Bronchial epithelial cell (primary cell): ENCODE data around the gene SPAG16. TPM values are rescaled to one million over a fixed set of nuclear protein-coding genes. Genes with fewer than 3 reads are reported as not detected.
"Not testable (repeated sequence)": the region's sequence is repeated elsewhere in the genome, so short reads cannot be mapped to it uniquely, and the experiment has no call there.

Source experiments
- DNase-seq: peaks from one replicate; pipeline ENCODE4 v3.0.0-alpha.2; 2010; ENCODE audit warnings: low read depth
- FAIRE-seq: peaks from 2 replicates; lab custom pipeline; 2011; peaks lifted over from hg19 to GRCh38; lab: Jason Lieb, UNC
- H3K27me3 ChIP-seq: 2 replicates; pipeline ENCODE4 v1.5.1; 2011; ENCODE audit warnings: low read length; ENCODE audit not compliant: control insufficient read depth, insufficient read depth
- H3K36me3 ChIP-seq: 2 replicates; pipeline ENCODE4 v1.5.1; 2011; ENCODE audit warnings: low read length; ENCODE audit not compliant: control insufficient read depth, insufficient read depth
- H3K4me3 ChIP-seq: 2 replicates; pipeline ENCODE4 v1.5.1; 2011; ENCODE audit warnings: mild to moderate bottlenecking, low read depth, low read length, control low read depth
- total RNA-seq: library from RNA; depleted of rRNA; stranded (reverse); fragments of >200 nt; gene quantifications from 2 replicates; pipeline ENCODE4 v1.2.1, GENCODE V29; 2014
- TF ChIP-seq, protein P1 (sequence below): IDR thresholded peaks from 2 replicates; pipeline ENCODE4 v1.5.1; 2011; ENCODE audit warnings: mild to moderate bottlenecking, moderate library complexity, low read length, control low read depth, inconsistent platforms; ENCODE audit not compliant: insufficient read depth, severe bottlenecking

SPAG16 gene
- total RNA-seq, 1 donor from 2014 or later: 10.8 TPM

DNA sequence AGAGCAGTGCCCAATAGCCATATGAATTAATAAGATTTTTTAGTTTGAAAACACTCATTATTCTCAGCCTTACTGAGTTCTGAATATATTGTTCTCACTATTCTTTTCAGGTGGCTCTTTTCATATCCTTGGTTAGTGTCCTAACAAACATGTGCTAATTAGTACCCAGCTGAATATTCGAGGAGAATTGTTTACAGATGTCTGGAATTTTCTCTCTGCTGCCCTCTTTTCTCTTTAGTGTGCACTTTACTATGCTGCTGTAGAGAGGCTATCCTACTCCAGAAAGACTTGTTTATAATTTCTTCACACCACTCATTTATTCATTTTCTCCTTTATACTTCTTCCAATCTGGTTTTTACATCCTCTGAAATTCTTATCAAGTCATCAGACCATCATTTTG, 405.3 kb downstream of the SPAG16 start:
- no peaks in the 10 kb centered on the region for H3K36me3 ChIP-seq
- no peak overlapping the region for H3K4me3 ChIP-seq
- TF ChIP-seq, protein P1, sequence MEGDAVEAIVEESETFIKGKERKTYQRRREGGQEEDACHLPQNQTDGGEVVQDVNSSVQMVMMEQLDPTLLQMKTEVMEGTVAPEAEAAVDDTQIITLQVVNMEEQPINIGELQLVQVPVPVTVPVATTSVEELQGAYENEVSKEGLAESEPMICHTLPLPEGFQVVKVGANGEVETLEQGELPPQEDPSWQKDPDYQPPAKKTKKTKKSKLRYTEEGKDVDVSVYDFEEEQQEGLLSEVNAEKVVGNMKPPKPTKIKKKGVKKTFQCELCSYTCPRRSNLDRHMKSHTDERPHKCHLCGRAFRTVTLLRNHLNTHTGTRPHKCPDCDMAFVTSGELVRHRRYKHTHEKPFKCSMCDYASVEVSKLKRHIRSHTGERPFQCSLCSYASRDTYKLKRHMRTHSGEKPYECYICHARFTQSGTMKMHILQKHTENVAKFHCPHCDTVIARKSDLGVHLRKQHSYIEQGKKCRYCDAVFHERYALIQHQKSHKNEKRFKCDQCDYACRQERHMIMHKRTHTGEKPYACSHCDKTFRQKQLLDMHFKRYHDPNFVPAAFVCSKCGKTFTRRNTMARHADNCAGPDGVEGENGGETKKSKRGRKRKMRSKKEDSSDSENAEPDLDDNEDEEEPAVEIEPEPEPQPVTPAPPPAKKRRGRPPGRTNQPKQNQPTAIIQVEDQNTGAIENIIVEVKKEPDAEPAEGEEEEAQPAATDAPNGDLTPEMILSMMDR: no peak
- no peak for DNase-seq
- no peak for FAIRE-seq
- H3K27me3 ChIP-seq: no peaks in the 10 kb centered on the region

DNA sequence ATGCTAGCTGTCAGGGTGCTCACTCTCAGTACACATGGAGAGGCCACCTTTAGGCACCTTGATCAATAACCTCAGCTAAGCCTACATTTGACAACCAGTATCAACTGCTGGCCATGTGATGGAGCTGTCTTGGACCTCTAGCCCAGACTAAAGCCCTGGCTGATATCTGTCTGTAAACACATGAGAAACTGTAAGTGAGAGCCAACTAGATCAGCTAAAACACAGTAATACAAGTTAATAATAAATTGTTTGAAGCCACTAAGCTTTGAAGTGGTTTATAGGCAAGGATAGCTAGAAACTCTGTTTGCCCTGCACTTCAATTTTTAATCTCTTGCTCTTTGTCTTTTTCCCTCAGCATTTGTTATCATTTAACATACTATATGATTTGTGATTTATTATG, 407.1 kb downstream of the SPAG16 start:
- no peaks in the 10 kb centered on the region for H3K27me3 ChIP-seq
- no peaks in the 10 kb centered on the region for H3K36me3 ChIP-seq
- TF ChIP-seq, protein P1: no peak
- DNase-seq (no peak), FAIRE-seq (no peak)
- H3K4me3 ChIP-seq: no peak overlapping the region

DNA sequence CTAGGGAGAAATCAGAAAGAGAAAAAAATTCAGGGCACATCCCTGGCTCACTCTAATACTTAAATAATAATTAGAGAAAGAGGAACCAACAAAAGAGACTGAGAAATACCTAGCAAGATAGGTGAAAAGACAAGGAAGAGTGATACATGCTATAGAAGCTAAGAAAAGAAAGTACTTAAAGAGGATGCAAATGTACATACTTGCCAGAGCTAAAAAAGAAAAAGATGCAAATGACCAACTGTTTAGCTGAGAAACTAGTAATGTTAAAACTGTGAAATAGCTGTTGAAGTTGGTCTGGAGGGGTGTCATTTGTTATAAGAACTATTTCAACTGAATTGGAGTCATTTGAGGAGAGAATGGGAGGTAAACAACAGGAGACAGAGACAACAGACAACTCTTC, 412.2 kb downstream of the SPAG16 start:
- no peaks in the 10 kb centered on the region for H3K36me3 ChIP-seq
- DNase-seq: no peak
- no peak for FAIRE-seq

DNA sequence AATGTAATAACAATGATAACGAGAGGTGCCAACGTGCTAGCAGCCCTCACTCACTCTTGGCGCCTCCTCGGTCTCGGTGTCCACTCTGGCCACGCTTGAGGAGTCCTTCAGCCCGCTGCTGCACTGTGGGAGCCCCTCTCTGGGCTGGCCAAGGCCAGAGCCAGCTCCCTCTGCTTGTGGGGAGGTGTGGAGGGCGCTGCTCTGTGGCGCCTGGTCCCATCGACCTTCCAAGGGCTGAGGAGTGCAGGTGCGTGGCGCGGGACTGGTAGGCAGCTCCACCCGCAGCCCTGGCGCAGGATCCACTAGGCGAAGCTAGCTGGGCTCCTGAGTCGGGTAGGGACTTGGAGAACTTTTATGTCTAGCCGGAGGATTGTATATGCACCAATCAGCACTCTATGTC, 417.1 kb downstream of the SPAG16 start:
- not testable (repeated sequence) for FAIRE-seq, H3K36me3 ChIP-seq, H3K27me3 ChIP-seq, H3K4me3 ChIP-seq, DNase-seq

More for the DNA sequence above, 412.2 kb downstream of the SPAG16 start:
- Histone ChIP-seq H3K4me3 (no peak overlapping the region), H3K27me3 (no peaks in the 10 kb centered on the region)
- TF ChIP-seq, protein P1: no peak

DNA sequence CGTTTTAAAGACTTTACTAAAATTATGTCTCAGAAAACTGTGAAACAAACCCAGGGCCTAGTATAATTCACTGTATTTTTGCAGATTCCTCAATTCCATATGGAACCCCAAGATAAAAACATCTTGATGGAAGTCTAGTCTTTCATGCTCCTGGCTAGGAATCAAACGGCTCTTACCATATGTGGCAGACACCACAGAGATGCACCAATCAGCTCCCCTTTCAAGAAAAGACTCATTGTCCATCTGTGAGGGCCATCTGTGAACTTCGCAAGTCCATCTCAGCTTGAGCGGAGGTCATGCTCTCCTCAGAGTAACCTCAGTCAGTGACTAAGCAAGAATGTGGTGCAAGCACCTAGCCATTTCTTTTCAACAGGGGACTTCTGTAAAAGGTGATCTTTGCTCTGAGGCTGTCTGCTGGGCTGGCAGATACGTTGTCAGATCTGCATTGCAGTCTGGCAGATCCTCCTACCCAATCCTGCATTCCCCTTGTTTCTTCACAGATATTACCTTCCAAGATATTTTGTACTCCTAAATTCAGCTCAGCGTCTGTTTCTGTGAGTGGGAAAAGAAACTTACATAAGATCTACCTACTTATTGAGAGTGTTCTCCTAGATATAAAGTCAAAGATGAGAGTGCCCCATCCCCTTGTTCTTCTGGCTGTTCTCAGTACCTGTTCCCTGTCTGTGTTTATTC, 419.3 kb downstream of the SPAG16 start:
- H3K4me3 ChIP-seq: no peak overlapping the region
- TF ChIP-seq, protein P1: no peak
- H3K36me3 ChIP-seq: no peaks in the 10 kb centered on the region
- FAIRE-seq (no peak), DNase-seq (no peak)
- H3K27me3 ChIP-seq: no peaks in the 10 kb centered on the region

DNA sequence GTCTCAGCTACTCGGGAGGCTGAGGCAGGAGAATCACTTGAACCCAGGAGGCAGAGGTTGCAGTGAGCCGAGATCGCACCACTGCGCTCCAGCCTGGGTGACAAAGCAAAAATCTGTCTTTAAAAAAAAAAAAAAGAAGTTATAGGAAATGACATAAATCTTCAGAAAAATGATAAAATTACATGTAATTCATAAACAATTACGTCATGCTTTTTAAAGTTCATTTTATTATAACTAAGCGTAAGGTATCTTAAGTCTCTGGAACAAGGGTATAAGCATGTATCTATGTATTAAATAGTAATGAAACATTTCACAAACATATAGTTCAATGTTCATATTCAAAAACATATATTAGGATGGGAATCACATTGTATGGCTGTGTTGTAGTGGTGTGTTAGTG, 425.9 kb downstream of the SPAG16 start:
- no peak for FAIRE-seq
- Histone ChIP-seq H3K4me3 (no peak overlapping the region), H3K27me3 (no peaks in the 10 kb centered on the region), H3K36me3 (no peaks in the 10 kb centered on the region)
- TF ChIP-seq, protein P1: no peak
- DNase-seq: no peak

DNA sequence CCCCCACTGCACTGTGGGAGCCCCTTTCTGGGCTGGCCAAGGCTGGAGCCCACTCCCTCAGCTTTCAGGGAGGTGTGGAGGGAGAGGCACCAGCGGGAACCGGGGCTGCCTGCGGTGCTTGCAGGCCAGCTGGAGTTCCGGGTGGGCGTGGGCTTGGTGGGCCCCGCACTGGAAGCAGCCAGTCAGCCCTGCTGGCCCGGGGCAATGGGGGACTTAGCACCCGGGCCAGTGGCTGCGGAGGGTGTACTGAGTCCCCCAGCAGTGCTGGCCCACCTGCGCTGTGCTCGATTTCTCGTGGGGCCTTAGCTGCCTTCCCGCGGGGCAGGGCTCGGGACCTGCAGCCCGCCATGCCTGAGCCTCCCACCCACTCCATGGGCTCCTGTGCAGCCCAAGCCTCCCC, 434.1 kb downstream of the SPAG16 start:
- DNase-seq, H3K27me3 ChIP-seq, H3K4me3 ChIP-seq, H3K36me3 ChIP-seq, FAIRE-seq: not testable (repeated sequence)
